Astrocyte (in vitro differentiated cells and primary cell): Measurements from ENCODE around the gene WDR47. TPM values are rescaled to one million over a fixed set of nuclear protein-coding genes. Genes with fewer than 3 reads are reported as not detected.

Experiments used
- DNase-seq: peaks from one replicate; pipeline ENCODE4 v3.0.0-alpha.2; 2010; ENCODE audit warnings: low read depth
- FAIRE-seq: peaks from 2 replicates; lab custom pipeline; 2011; peaks lifted over from hg19 to GRCh38; lab: Jason Lieb, UNC
- H2AFZ ChIP-seq: 2 replicates; pipeline ENCODE4 v1.6.0; 2012; ENCODE audit warnings: low read depth, low read length, inconsistent platforms
- H3K27ac ChIP-seq: 2 replicates; pipeline ENCODE4 v1.5.1; 2011; ENCODE audit warnings: low read depth, low read length, inconsistent platforms
- H3K27me3 ChIP-seq: 2 replicates; pipeline ENCODE4 v1.6.0; 2011; ENCODE audit warnings: low read length, inconsistent platforms; ENCODE audit not compliant: insufficient read depth
- H3K36me3 ChIP-seq: 2 replicates; pipeline ENCODE4 v1.5.1; 2011; ENCODE audit warnings: low read length, inconsistent platforms; ENCODE audit not compliant: insufficient read depth
- H3K4me1 ChIP-seq: 2 replicates; pipeline ENCODE4 v1.5.1; 2011; ENCODE audit warnings: low read length, inconsistent platforms; ENCODE audit not compliant: insufficient read depth
- H3K4me2 ChIP-seq: 2 replicates; pipeline ENCODE4 v1.6.0; 2012; ENCODE audit warnings: low read length, inconsistent platforms
- H3K4me3 ChIP-seq: 2 replicates; pipeline ENCODE4 v1.5.1; 2011; ENCODE audit warnings: low read depth, mild to moderate bottlenecking, low read length, inconsistent platforms; ENCODE audit not compliant: insufficient read depth
- H3K79me2 ChIP-seq: 2 replicates; pipeline ENCODE4 v1.6.0; 2012; ENCODE audit warnings: mild to moderate bottlenecking, low read length, inconsistent platforms; ENCODE audit not compliant: insufficient read depth
- H3K9ac ChIP-seq: 2 replicates; pipeline ENCODE4 v1.6.0; 2012; ENCODE audit warnings: mild to moderate bottlenecking, low read length, inconsistent platforms
- H3K9me3 ChIP-seq: 2 replicates; pipeline ENCODE4 v1.5.1; 2012; ENCODE audit warnings: low read depth, mild to moderate bottlenecking, low read length, inconsistent platforms; ENCODE audit not compliant: insufficient read depth
- H4K20me1 ChIP-seq: 2 replicates; pipeline ENCODE4 v1.6.0; 2012; ENCODE audit warnings: low read length, inconsistent platforms; ENCODE audit not compliant: insufficient read depth
- H3K27ac Mint-ChIP-seq: one replicate; pipeline ENCODE4 v1.8.0; 2021; ENCODE audit warnings: mild to moderate bottlenecking, mixed read lengths; ENCODE audit not compliant: unreplicated experiment
- H3K27me3 Mint-ChIP-seq: one replicate; pipeline ENCODE4 v1.8.0; 2021; ENCODE audit warnings: low read depth, mixed read lengths; ENCODE audit not compliant: unreplicated experiment
- H3K36me3 Mint-ChIP-seq: one replicate; pipeline ENCODE4 v1.8.0; 2021; ENCODE audit warnings: low read depth, mixed read lengths; ENCODE audit not compliant: unreplicated experiment
- H3K4me1 Mint-ChIP-seq: one replicate; pipeline ENCODE4 v1.8.0; 2021; ENCODE audit warnings: low read depth, mixed read lengths; ENCODE audit not compliant: unreplicated experiment
- H3K4me3 Mint-ChIP-seq: one replicate; pipeline ENCODE4 v1.8.0; 2021; ENCODE audit warnings: mild to moderate bottlenecking, moderate library complexity, mixed read lengths; ENCODE audit not compliant: unreplicated experiment
- H3K9me3 Mint-ChIP-seq: one replicate; pipeline ENCODE4 v1.8.0; 2021; ENCODE audit warnings: mild to moderate bottlenecking, mixed read lengths; ENCODE audit not compliant: unreplicated experiment
- EZH2 ChIP-seq: IDR thresholded peaks from 2 replicates; pipeline ENCODE4 v1.6.1; 2012; ENCODE audit warnings: mild to moderate bottlenecking, low read length, inconsistent platforms; ENCODE audit not compliant: insufficient read depth
- total RNA-seq: library from RNA; stranded (reverse); gene quantifications from 2 replicates; pipeline ENCODE4 v1.2.1, GENCODE V29; 2021
- TF ChIP-seq, protein P1 (sequence below): IDR thresholded peaks from 2 replicates; pipeline ENCODE4 v1.5.1; 2011; ENCODE audit warnings: low read depth, mild to moderate bottlenecking, inconsistent platforms, low read length, moderate library complexity; ENCODE audit not compliant: insufficient read depth

Gene WDR47
- total RNA-seq, 1 donor from 2014 or later, result 34.2 TPM

DNA sequence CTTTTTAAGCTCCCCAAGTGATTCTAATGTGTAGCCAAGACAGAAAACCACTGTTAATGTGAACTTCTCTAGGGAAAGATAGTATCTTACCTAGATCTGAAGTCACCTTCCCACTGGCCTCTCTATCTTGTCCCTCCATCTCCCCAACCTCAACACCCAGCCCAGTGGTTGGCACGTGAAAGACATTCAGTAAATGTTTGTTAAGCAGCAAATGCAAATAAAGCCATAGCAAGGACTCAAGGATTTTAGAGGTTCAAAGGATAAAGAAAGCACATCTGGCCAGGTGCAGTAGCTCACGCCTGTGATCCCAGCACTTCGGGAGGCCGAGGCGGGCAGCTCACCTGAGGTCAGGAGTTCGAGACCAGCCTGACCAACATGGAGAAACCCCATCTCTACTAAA, 88.5 kb downstream of the WDR47 start:
- no peak overlapping the region for H3K27ac Mint-ChIP-seq
- Histone ChIP-seq H3K36me3 (no peaks in the 10 kb centered on the region), H3K4me3 (no peak overlapping the region), H3K4me2 (no peak overlapping the region), H4K20me1 (peaks cover 49% of the 10 kb centered on the region), H3K27ac (no peak overlapping the region), H3K27me3 (no peaks in the 10 kb centered on the region), H2AFZ (no peak overlapping the region), H3K4me1 (no peaks in the 10 kb centered on the region), H3K79me2 (peaks cover 59% of the 10 kb centered on the region), H3K9ac (no peak overlapping the region), H3K9me3 (no peaks in the 10 kb centered on the region)
- no peak for FAIRE-seq
- no peak for DNase-seq
- H3K27me3 Mint-ChIP-seq, result no peaks in the 10 kb centered on the region
- H3K36me3 Mint-ChIP-seq, result peaks cover 18% of the 10 kb centered on the region
- TF ChIP-seq EZH2, result no peak
- TF ChIP-seq, protein P1, sequence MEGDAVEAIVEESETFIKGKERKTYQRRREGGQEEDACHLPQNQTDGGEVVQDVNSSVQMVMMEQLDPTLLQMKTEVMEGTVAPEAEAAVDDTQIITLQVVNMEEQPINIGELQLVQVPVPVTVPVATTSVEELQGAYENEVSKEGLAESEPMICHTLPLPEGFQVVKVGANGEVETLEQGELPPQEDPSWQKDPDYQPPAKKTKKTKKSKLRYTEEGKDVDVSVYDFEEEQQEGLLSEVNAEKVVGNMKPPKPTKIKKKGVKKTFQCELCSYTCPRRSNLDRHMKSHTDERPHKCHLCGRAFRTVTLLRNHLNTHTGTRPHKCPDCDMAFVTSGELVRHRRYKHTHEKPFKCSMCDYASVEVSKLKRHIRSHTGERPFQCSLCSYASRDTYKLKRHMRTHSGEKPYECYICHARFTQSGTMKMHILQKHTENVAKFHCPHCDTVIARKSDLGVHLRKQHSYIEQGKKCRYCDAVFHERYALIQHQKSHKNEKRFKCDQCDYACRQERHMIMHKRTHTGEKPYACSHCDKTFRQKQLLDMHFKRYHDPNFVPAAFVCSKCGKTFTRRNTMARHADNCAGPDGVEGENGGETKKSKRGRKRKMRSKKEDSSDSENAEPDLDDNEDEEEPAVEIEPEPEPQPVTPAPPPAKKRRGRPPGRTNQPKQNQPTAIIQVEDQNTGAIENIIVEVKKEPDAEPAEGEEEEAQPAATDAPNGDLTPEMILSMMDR, result no peak
- H3K4me3 Mint-ChIP-seq, result no peak overlapping the region
- no peaks in the 10 kb centered on the region for H3K9me3 Mint-ChIP-seq
- H3K4me1 Mint-ChIP-seq, result peaks cover 13% of the 10 kb centered on the region

DNA sequence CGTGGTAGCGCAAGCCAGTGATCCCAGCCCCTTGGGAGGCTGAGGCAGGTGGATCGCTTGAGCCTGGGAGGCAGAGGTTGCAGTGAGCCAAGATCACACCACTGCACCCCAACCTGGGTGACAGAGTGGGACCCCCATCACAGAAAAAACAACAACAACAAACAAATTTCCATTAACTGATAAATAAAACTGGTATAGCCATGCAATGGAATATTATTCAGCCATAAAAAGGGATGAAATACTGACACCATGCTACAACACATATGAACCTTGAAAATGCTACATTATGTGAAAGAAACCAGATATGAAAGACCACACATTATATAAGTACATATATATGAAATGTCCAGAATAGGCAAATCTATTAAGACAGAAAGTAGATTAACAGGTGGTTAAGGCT, 90.7 kb downstream of the WDR47 start:
- H3K4me3 ChIP-seq, result no peak overlapping the region
- Mint-ChIP-seq H3K4me3 (no peak overlapping the region), H3K27me3 (no peaks in the 10 kb centered on the region), H3K36me3 (peaks cover 14% of the 10 kb centered on the region), H3K27ac (no peak overlapping the region), H3K4me1 (peaks cover 15% of the 10 kb centered on the region), H3K9me3 (no peaks in the 10 kb centered on the region)
- no peaks in the 10 kb centered on the region for H3K36me3 ChIP-seq
- H3K4me1 ChIP-seq, result peaks cover 6% of the 10 kb centered on the region
- H3K9ac ChIP-seq, result no peak overlapping the region
- H3K9me3 ChIP-seq, result no peaks in the 10 kb centered on the region
- H3K79me2 ChIP-seq, result peaks cover 51% of the 10 kb centered on the region
- no peaks in the 10 kb centered on the region for H3K27me3 ChIP-seq
- no peak overlapping the region for H3K4me2 ChIP-seq
- FAIRE-seq (no peak), DNase-seq (no peak)
- no peak overlapping the region for H2AFZ ChIP-seq
- H3K27ac ChIP-seq, result no peak overlapping the region
- TF ChIP-seq, protein P1, result no peak
- H4K20me1 ChIP-seq, result peaks cover 44% of the 10 kb centered on the region

- Histone ChIP-seq H3K4me3 (no peak overlapping the region), H3K4me2 (no peak overlapping the region), H3K27me3 (no peaks in the 10 kb centered on the region), H2AFZ (no peak overlapping the region), H4K20me1 (peaks cover 24% of the 10 kb centered on the region), H3K9me3 (no peaks in the 10 kb centered on the region), H3K27ac (no peak overlapping the region), H3K4me1 (peaks cover 6% of the 10 kb centered on the region), H3K79me2 (peaks cover 35% of the 10 kb centered on the region), H3K36me3 (no peaks in the 10 kb centered on the region), H3K9ac (no peak overlapping the region)
- Mint-ChIP-seq H3K27ac (no peak overlapping the region), H3K4me3 (no peak overlapping the region), H3K9me3 (no peaks in the 10 kb centered on the region), H3K4me1 (peaks cover 8% of the 10 kb centered on the region), H3K36me3 (peaks cover 3% of the 10 kb centered on the region), H3K27me3 (no peaks in the 10 kb centered on the region)
- TF ChIP-seq EZH2, result no peak
- TF ChIP-seq, protein P1, result no peak
- DNase-seq (no peak), FAIRE-seq (no peak)
Observed at GRCh38 chr1:108949044-108949443, 92.9 kb downstream of the WDR47 start.
